Measurements from ENCODE around the gene SDCBP2.

DNA sequence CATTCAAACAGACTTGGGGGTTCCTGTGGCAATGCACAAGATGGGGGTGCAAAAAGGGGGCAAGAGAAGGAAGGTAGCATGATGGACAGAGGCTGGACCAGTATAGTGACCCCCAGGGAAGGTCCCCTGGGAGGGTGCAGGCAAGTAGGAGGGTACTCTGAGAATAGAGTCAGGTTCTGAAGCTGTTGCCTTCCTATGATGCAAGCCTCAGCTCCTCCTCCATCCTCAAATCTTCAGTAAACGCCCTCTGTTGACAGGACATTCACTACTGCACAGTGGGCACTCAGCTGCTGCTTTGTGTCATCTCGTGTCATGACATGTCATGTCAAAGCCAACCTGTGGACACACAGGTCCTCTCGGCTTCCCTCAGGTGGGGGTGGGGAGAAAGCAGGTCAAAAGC, 5.8 kb upstream of the SDCBP2 start:
- TF ChIP-seq, protein P1, sequence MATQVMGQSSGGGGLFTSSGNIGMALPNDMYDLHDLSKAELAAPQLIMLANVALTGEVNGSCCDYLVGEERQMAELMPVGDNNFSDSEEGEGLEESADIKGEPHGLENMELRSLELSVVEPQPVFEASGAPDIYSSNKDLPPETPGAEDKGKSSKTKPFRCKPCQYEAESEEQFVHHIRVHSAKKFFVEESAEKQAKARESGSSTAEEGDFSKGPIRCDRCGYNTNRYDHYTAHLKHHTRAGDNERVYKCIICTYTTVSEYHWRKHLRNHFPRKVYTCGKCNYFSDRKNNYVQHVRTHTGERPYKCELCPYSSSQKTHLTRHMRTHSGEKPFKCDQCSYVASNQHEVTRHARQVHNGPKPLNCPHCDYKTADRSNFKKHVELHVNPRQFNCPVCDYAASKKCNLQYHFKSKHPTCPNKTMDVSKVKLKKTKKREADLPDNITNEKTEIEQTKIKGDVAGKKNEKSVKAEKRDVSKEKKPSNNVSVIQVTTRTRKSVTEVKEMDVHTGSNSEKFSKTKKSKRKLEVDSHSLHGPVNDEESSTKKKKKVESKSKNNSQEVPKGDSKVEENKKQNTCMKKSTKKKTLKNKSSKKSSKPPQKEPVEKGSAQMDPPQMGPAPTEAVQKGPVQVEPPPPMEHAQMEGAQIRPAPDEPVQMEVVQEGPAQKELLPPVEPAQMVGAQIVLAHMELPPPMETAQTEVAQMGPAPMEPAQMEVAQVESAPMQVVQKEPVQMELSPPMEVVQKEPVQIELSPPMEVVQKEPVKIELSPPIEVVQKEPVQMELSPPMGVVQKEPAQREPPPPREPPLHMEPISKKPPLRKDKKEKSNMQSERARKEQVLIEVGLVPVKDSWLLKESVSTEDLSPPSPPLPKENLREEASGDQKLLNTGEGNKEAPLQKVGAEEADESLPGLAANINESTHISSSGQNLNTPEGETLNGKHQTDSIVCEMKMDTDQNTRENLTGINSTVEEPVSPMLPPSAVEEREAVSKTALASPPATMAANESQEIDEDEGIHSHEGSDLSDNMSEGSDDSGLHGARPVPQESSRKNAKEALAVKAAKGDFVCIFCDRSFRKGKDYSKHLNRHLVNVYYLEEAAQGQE (IDR thresholded peaks at IDR 0.05) = no peak
- TF ChIP-seq, protein P2, sequence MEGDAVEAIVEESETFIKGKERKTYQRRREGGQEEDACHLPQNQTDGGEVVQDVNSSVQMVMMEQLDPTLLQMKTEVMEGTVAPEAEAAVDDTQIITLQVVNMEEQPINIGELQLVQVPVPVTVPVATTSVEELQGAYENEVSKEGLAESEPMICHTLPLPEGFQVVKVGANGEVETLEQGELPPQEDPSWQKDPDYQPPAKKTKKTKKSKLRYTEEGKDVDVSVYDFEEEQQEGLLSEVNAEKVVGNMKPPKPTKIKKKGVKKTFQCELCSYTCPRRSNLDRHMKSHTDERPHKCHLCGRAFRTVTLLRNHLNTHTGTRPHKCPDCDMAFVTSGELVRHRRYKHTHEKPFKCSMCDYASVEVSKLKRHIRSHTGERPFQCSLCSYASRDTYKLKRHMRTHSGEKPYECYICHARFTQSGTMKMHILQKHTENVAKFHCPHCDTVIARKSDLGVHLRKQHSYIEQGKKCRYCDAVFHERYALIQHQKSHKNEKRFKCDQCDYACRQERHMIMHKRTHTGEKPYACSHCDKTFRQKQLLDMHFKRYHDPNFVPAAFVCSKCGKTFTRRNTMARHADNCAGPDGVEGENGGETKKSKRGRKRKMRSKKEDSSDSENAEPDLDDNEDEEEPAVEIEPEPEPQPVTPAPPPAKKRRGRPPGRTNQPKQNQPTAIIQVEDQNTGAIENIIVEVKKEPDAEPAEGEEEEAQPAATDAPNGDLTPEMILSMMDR (IDR thresholded peaks at IDR 0.05; ENCODE audit: low read depth, low read length, missing input control) = no peak
- no peak for TF ChIP-seq TAF1 (conservative IDR thresholded peaks at IDR 0.05)
- no peak for TF ChIP-seq RAD21 (IDR thresholded peaks at IDR 0.05)
- TF ChIP-seq, protein P3, sequence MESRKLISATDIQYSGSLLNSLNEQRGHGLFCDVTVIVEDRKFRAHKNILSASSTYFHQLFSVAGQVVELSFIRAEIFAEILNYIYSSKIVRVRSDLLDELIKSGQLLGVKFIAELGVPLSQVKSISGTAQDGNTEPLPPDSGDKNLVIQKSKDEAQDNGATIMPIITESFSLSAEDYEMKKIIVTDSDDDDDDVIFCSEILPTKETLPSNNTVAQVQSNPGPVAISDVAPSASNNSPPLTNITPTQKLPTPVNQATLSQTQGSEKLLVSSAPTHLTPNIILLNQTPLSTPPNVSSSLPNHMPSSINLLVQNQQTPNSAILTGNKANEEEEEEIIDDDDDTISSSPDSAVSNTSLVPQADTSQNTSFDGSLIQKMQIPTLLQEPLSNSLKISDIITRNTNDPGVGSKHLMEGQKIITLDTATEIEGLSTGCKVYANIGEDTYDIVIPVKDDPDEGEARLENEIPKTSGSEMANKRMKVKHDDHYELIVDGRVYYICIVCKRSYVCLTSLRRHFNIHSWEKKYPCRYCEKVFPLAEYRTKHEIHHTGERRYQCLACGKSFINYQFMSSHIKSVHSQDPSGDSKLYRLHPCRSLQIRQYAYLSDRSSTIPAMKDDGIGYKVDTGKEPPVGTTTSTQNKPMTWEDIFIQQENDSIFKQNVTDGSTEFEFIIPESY (IDR thresholded peaks at IDR 0.05) = no peak
- TF ChIP-seq, protein P4, sequence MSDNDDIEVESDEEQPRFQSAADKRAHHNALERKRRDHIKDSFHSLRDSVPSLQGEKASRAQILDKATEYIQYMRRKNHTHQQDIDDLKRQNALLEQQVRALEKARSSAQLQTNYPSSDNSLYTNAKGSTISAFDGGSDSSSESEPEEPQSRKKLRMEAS (IDR thresholded peaks at IDR 0.05) = no peak
- no peak for TF ChIP-seq GABPA (IDR thresholded peaks at IDR 0.05 in 1 of 2, conservative IDR thresholded peaks at IDR 0.05 in 1 of 2)
